Panc1 (cell line): ENCODE results near the gene SHQ1. TPM values are rescaled to one million over a fixed set of nuclear protein-coding genes. Genes with fewer than 3 reads are reported as not detected.

Experiments
- ATAC-seq: fragments of 200-7000 bp; cut with Tn5 transposase; 2 replicates; pipeline ENCODE4 v1.9.1; 2020; ENCODE audit warnings: mild to moderate bottlenecking, moderate library complexity
- BruUV-seq: library from RNA; stranded (reverse); fragments of 400-500 nt; replicated peaks from 2 replicates; lab custom pipeline; 2021; lab: Mats Ljungman, UMichigan
- CTCF ChIA-PET: fragments of 300-600 bp; sonication (Branson Sonifier 250); formaldehyde crosslinking; loops from one replicate; lab custom pipeline; 2022; ENCODE audit warnings: antibody characterized with exemption; lab: Charles Lee
- POLR2A ChIA-PET: fragments of 300-600 bp; sonication (Branson Sonifier 250); formaldehyde crosslinking; loops from one replicate; lab custom pipeline; 2022; ENCODE audit warnings: antibody characterized with exemption; lab: Charles Lee
- DNase-seq: peaks from one replicate; pipeline ENCODE4 v3.0.0-alpha.2; 2010; ENCODE audit warnings: low read depth, low spot score
- H3K27ac ChIP-seq: 2 replicates; pipeline ENCODE4 v1.5.1; 2011; ENCODE audit warnings: mild to moderate bottlenecking, low read length, inconsistent platforms
- H3K27me3 ChIP-seq: fragments of 200-500 bp; sonication (Bioruptor generic); 2 replicates; pipeline ENCODE4 v1.6.0; 2014; ENCODE audit warnings: low read length, inconsistent platforms; ENCODE audit not compliant: control insufficient read depth, insufficient read depth
- H3K36me3 ChIP-seq: fragments of 200-500 bp; sonication (Bioruptor generic); 2 replicates; pipeline ENCODE4 v1.5.1; 2014; ENCODE audit warnings: inconsistent platforms, mild to moderate bottlenecking, low read length, moderate library complexity; ENCODE audit not compliant: control insufficient read depth, insufficient read depth
- H3K4me1 ChIP-seq: 2 replicates; pipeline ENCODE4 v1.5.1; 2011; ENCODE audit warnings: inconsistent platforms, mild to moderate bottlenecking, low read length, moderate library complexity; ENCODE audit not compliant: control insufficient read depth, insufficient read depth
- H3K4me3 ChIP-seq, 2 experiments: 2 replicates each; pipeline ENCODE4 v1.5.1; 2011 to 2012; ENCODE audit warnings: low read depth in 2 of 2, low read length in 2 of 2, mild to moderate bottlenecking in 2 of 2, inconsistent platforms in 1 of 2, moderate library complexity in 1 of 2
- H3K9me3 ChIP-seq: fragments of 200-500 bp; sonication (Bioruptor generic); 2 replicates; pipeline ENCODE4 v1.5.1; 2014; ENCODE audit warnings: low read depth, mild to moderate bottlenecking, inconsistent platforms, low read length, moderate library complexity; ENCODE audit not compliant: control insufficient read depth, insufficient read depth
- CTCF ChIP-seq: fragments of 450-650 bp; IDR thresholded peaks from 2 replicates; pipeline ENCODE4 v1.5.1; 2017; ENCODE audit warnings: mild to moderate bottlenecking
- POLR2AphosphoS5 ChIP-seq: IDR thresholded peaks from 2 replicates; pipeline ENCODE4 v1.6.1; 2012; ENCODE audit warnings: mild to moderate bottlenecking, low read depth, low read length, moderate library complexity
- REST ChIP-seq, 2 experiments: IDR thresholded peaks; 2 replicates each; pipeline ENCODE4 v1.6.1; 2011 to 2012; ENCODE audit warnings: low read depth in 2 of 2, control low read depth in 1 of 2, low read length in 1 of 2, mild to moderate bottlenecking in 1 of 2, moderate library complexity in 1 of 2; ENCODE audit not compliant: insufficient read depth in 1 of 2
- SIN3A ChIP-seq: IDR thresholded peaks from 2 replicates; pipeline ENCODE4 v1.6.1; 2012; ENCODE audit warnings: low read depth, mild to moderate bottlenecking, low read length, moderate library complexity, borderline replicate concordance; ENCODE audit not compliant: insufficient read depth
- TCF7L2 ChIP-seq: IDR thresholded peaks from 2 replicates; pipeline ENCODE4 v1.6.1; 2011; ENCODE audit warnings: mild to moderate bottlenecking, low read depth, low read length, inconsistent platforms
- in situ Hi-C: cut with HindIII; loops from 2 replicates; pipeline ENCODE4 v1.10.0; 2016; ENCODE audit warnings: low sequenced_read_pairs, low pct_unique_long_range_greater_than_20kb
- intact Hi-C: fragments of 100-400 bp; cut with micrococcal nuclease; formaldehyde crosslinking; loops from one replicate; pipeline ENCODE4 v1.10.0; 2022; ENCODE audit not compliant: unreplicated experiment
- total RNA-seq: library from RNA; stranded (reverse); gene quantifications from one replicate; pipeline ENCODE4 v1.2.1, GENCODE V29; 2021; ENCODE audit not compliant: unreplicated experiment

The SHQ1 gene
- total RNA-seq, 1 experiment from 2014 or later = 21.0 TPM

- ChIA-PET POLR2A (interaction anchor here (0.5 kb wide), 1 partner anchor 102 kb away, joined by 3 read pairs; no protein-coding TSS in a partner anchor), CTCF (no interaction called here)
- H3K27me3 ChIP-seq = no peaks in the 10 kb centered on the region
- no peaks in the 10 kb centered on the region for H3K4me1 ChIP-seq
- no peak overlapping the region for H3K4me3 ChIP-seq
- no peak overlapping the region for H3K27ac ChIP-seq
- intact Hi-C loops (no loop called here), in situ Hi-C loops (no loop called here)
- H3K9me3 ChIP-seq = no peaks in the 10 kb centered on the region
- H3K36me3 ChIP-seq = no peaks in the 10 kb centered on the region
- BruUV-seq = no TSS peak
- DNase-seq = no peak
- ATAC-seq = no peak
- TF ChIP-seq SIN3A (no peak), CTCF (no peak), REST (IDR thresholded peaks at IDR 0.05; ENCODE audit: insufficient read depth in 1 of 2, low read depth in 2 of 2, low read length in 1 of 2) (no peak), POLR2AphosphoS5 (no peak), TCF7L2 (no peak)
These were observed 80.2 kb downstream of the SHQ1 start for GRCh38 chr3:72768006-72768441.

- no peaks in the 10 kb centered on the region for H3K36me3 ChIP-seq
- intact Hi-C loops = no loop called here
- no peaks in the 10 kb centered on the region for H3K9me3 ChIP-seq
- no peak for ATAC-seq
- BruUV-seq = no TSS peak
- ChIA-PET CTCF (interaction anchor here (0.6 kb wide), 1 partner anchor 319 kb away, joined by 4 read pairs; no protein-coding TSS in a partner anchor), POLR2A (no interaction called here)
- no peak overlapping the region for H3K27ac ChIP-seq
- no peaks in the 10 kb centered on the region for H3K27me3 ChIP-seq
- no peak for DNase-seq
- H3K4me1 ChIP-seq = no peaks in the 10 kb centered on the region
- H3K4me3 ChIP-seq = no peak overlapping the region
- in situ Hi-C loops = no loop called here
- TF ChIP-seq CTCF = no peak
- no peak for TF ChIP-seq TCF7L2
- no peak for TF ChIP-seq REST (IDR thresholded peaks at IDR 0.05; ENCODE audit: insufficient read depth in 1 of 2, low read depth in 2 of 2, low read length in 1 of 2)
- TF ChIP-seq SIN3A = no peak
- TF ChIP-seq POLR2AphosphoS5 = no peak
These were observed 81.4 kb downstream of the SHQ1 start for GRCh38 chr3:72766866-72767265.
